ENCODE data around the gene GUCY2D. TPM values are rescaled to one million over a fixed set of nuclear protein-coding genes. Genes with fewer than 3 reads are reported as not detected.

Gene GUCY2D
- total RNA-seq, 2 donors from 2014 or later: 1.2 to 1.6 TPM

GRCh38 chr17:8007836-8008235 is 5.4 kb downstream of the GUCY2D start:
- WGBS, 2 experiments (ENCODE audit: insufficient coverage in 1 of 2, insufficient read length in 1 of 2): 94 to 100% methylated on average over 3 to 5 of the region's 5 CpGs
- no peak overlapping the region for H3K9ac ChIP-seq (ENCODE audit: extremely low read depth, low read length, poor library complexity, severe bottlenecking)
- H3K27me3 ChIP-seq (ENCODE audit: control insufficient read depth, insufficient read depth, low read length, poor library complexity, severe bottlenecking): peaks cover 44% of the 10 kb centered on the region
- no peaks in the 10 kb centered on the region for H3K9me3 ChIP-seq (ENCODE audit: control insufficient read depth, low read length)
- Mint-ChIP-seq H3K36me3 (ENCODE audit: low read depth) (no peaks in the 10 kb centered on the region), H3K27me3 (ENCODE audit: insufficient read depth) (peaks cover 58% of the 10 kb centered on the region), H3K4me3 (no peak overlapping the region), H3K27ac (no peak overlapping the region), H3K9me3 (no peaks in the 10 kb centered on the region), H3K4me1 (peaks cover 11% of the 10 kb centered on the region)
- no peaks in the 10 kb centered on the region for H3K36me3 ChIP-seq (ENCODE audit: control insufficient read depth, insufficient read depth, low read length)
- H3K27ac ChIP-seq (ENCODE audit: low read depth, low read length): no peak overlapping the region
- H3K4me3 ChIP-seq (ENCODE audit: low read length): no peak overlapping the region
- DNase-seq: no peak
- H3K4me1 ChIP-seq (ENCODE audit: control insufficient read depth, insufficient read depth, low read length): no peaks in the 10 kb centered on the region
- no peak for TF ChIP-seq CTCF (conservative IDR thresholded peaks at IDR 0.05)

DNA sequence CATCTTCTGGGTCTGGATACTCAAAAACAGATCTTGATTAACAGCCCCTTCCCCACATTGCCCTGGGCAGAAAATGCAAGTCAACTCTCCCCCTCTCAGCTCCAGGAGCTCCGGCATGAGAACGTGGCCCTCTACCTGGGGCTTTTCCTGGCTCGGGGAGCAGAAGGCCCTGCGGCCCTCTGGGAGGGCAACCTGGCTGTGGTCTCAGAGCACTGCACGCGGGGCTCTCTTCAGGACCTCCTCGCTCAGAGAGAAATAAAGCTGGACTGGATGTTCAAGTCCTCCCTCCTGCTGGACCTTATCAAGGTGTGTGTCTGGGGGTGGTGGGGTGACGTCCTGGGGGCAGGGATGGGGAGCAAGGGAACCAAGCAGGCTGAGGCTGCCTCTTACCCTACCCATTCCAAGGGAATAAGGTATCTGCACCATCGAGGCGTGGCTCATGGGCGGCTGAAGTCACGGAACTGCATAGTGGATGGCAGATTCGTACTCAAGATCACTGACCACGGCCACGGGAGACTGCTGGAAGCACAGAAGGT is 9.7 kb downstream of the GUCY2D start:
- Histone ChIP-seq H3K27me3 (ENCODE audit: control insufficient read depth, insufficient read depth, low read length, poor library complexity, severe bottlenecking) (peaks cover 42% of the 10 kb centered on the region), H3K4me3 (ENCODE audit: low read length) (no peak overlapping the region), H3K4me1 (ENCODE audit: control insufficient read depth, insufficient read depth, low read length) (peaks cover 1% of the 10 kb centered on the region), H3K36me3 (ENCODE audit: control insufficient read depth, insufficient read depth, low read length) (no peaks in the 10 kb centered on the region), H3K9ac (ENCODE audit: extremely low read depth, low read length, poor library complexity, severe bottlenecking) (no peak overlapping the region), H3K9me3 (ENCODE audit: control insufficient read depth, low read length) (no peaks in the 10 kb centered on the region), H3K27ac (ENCODE audit: low read depth, low read length) (no peak overlapping the region)
- no peak for DNase-seq
- peaks cover 8% of the 10 kb centered on the region for H3K4me1 Mint-ChIP-seq
- peaks cover 56% of the 10 kb centered on the region for H3K27me3 Mint-ChIP-seq (ENCODE audit: insufficient read depth)
- TF ChIP-seq CTCF (conservative IDR thresholded peaks at IDR 0.05): no peak
- no peak overlapping the region for H3K27ac Mint-ChIP-seq
- no peak overlapping the region for H3K4me3 Mint-ChIP-seq
- H3K36me3 Mint-ChIP-seq (ENCODE audit: low read depth): no peaks in the 10 kb centered on the region
- H3K9me3 Mint-ChIP-seq: no peaks in the 10 kb centered on the region
- 91 to 92% methylated on average over 13 to 15 of the region's 15 CpGs for WGBS, 2 experiments (ENCODE audit: insufficient coverage in 1 of 2, insufficient read length in 1 of 2)

DNA sequence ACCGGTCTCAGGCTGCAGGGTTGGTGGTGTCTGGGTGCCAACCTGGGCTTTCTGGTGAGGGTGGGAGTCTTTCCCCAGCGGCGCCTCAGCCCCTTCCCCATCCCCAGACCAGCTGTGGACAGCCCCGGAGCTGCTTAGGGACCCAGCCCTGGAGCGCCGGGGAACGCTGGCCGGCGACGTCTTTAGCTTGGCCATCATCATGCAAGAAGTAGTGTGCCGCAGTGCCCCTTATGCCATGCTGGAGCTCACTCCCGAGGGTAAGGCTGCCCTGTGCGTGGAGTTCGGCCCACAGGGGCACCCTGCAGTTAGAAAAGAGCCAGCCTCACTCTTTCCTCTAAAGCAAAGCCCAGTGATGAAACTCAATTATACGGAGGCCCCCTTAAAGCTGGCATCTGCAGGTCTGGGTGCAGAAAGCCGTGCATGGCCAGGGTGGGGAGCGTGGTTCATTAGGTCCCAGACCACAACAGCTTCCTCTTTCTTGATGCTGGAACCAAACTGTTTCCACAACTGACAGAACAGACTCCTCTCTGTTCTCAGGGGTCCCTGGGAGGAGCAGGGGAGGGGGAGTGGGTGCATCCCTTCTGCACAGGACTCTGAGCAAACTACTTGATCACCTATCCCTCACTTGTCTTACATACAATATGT is 10.7 kb downstream of the GUCY2D start:
- Mint-ChIP-seq H3K4me1 (no peaks in the 10 kb centered on the region), H3K27me3 (ENCODE audit: insufficient read depth) (peaks cover 55% of the 10 kb centered on the region), H3K4me3 (no peak overlapping the region), H3K27ac (no peak overlapping the region), H3K9me3 (no peaks in the 10 kb centered on the region), H3K36me3 (ENCODE audit: low read depth) (no peaks in the 10 kb centered on the region)
- no peak for DNase-seq
- no peak for TF ChIP-seq CTCF (conservative IDR thresholded peaks at IDR 0.05)
- H3K27ac ChIP-seq (ENCODE audit: low read depth, low read length): no peak overlapping the region
- WGBS, 2 experiments (ENCODE audit: insufficient coverage in 1 of 2, insufficient read length in 1 of 2): 91 to 98% methylated on average over 12 to 17 of the region's 17 CpGs
- no peak overlapping the region for H3K9ac ChIP-seq (ENCODE audit: extremely low read depth, low read length, poor library complexity, severe bottlenecking)
- no peaks in the 10 kb centered on the region for H3K36me3 ChIP-seq (ENCODE audit: control insufficient read depth, insufficient read depth, low read length)
- H3K4me1 ChIP-seq (ENCODE audit: control insufficient read depth, insufficient read depth, low read length): peaks cover 3% of the 10 kb centered on the region
- peaks cover 42% of the 10 kb centered on the region for H3K27me3 ChIP-seq (ENCODE audit: control insufficient read depth, insufficient read depth, low read length, poor library complexity, severe bottlenecking)
- H3K9me3 ChIP-seq (ENCODE audit: control insufficient read depth, low read length): no peaks in the 10 kb centered on the region
- H3K4me3 ChIP-seq (ENCODE audit: low read length): no peak overlapping the region

All from endodermal cell (in vitro differentiated cells).